ENCODE measurements around the gene RAB28.

- TF ChIP-seq CTCF (IDR thresholded peaks at IDR 0.05), result no peak
- TF ChIP-seq POLR2A (IDR thresholded peaks at IDR 0.05), result no peak
Observed at GRCh38 chr4:13471400-13471799, 12.7 kb downstream of the RAB28 start.
